NCI-H446 (cell line): ENCODE data around the gene MEA1.
A peak's percentile ranks its signal among the peaks of the same experiment; 100 is the strongest.

Source experiments
- DNase-seq, 2 experiments: peaks; one replicate each; lab custom pipeline; 2025; lab: John Stamatoyannopoulos, UW

Gene MEA1

GRCh38 chr6:42970871-42971612 is 42.7 kb downstream of the MEA1 start:
- DNase-seq = no peak

DNA sequence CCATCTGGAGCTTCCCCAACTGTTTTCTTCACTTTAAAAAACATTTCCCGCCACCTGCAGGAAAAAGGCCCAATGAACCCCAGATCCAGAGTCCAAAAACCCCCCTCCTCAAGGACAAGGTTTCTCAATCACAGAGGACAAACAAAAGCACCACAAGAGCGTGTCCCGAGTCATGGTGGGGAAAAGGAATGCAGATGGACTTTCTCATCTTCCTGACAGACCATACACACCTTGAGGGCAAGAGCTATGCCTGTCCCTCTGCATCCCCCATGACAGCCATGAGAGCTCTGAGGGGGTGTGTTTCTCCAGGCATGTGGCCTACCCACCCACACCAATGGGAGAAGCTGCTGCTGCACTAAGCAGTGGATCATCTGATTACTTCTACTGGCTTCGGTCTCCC is 43.8 kb downstream of the MEA1 start:
- DNase-seq = no peak

GRCh38 chr6:42969431-42969830 is 44.3 kb downstream of the MEA1 start:
- DNase-seq = no peak

GRCh38 chr6:42968783-42969182 is 45.0 kb downstream of the MEA1 start:
- no peak for DNase-seq

DNA sequence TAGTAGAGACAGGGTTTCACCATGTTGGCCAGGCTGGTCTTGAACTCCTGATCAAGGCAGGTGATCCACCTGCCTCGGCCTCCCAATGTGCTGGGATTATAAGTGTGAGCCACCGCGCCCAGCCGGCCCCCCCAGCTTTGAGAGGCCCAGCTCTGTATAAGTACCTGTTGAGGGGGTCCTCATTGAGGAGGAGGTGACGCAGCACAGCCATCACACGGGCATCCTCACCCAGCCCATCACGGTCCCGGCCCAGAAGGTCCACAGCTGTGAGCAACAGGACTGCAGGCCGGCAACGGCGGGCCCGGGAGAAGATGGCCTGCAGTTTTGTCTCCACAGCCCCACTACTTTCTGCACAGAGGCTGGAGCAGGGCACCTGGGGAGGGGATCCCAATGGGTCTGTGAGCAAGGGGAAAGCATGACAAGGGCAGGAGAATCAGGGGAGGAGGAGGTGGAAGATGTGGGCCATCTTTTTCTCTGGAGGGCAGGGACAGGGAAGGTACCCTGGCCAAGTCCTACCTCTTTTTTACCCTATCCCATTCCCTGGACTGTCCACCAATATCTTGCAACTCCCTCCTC is 45.5 kb downstream of the MEA1 start:
- DNase-seq = no peak

GRCh38 chr6:42967228-42967627 is 46.5 kb downstream of the MEA1 start:
- DNase-seq = no peak

GRCh38 chr6:42966571-42966970 is 47.2 kb downstream of the MEA1 start:
- DNase-seq = no peak

GRCh38 chr6:42963855-42964605 is 49.7 kb downstream of the MEA1 start:
- peak; percentile 48 to 53 for DNase-seq

- peak in 1 of 2 experiments; percentile 24 for DNase-seq
These were observed 50.4 kb downstream of the MEA1 start for GRCh38 chr6:42963179-42963854.

GRCh38 chr6:42962502-42963178 is 51.1 kb downstream of the MEA1 start:
- DNase-seq = peak; percentile 39 to 88

GRCh38 chr6:42962096-42962495 is 51.6 kb downstream of the MEA1 start:
- no peak for DNase-seq
